NCI-H69 (cell line): ENCODE measurements around the gene COL4A1.

ENCODE experiments used
- DNase-seq: peaks from one replicate; lab custom pipeline; 2025; lab: John Stamatoyannopoulos, UW

Gene COL4A1

DNA sequence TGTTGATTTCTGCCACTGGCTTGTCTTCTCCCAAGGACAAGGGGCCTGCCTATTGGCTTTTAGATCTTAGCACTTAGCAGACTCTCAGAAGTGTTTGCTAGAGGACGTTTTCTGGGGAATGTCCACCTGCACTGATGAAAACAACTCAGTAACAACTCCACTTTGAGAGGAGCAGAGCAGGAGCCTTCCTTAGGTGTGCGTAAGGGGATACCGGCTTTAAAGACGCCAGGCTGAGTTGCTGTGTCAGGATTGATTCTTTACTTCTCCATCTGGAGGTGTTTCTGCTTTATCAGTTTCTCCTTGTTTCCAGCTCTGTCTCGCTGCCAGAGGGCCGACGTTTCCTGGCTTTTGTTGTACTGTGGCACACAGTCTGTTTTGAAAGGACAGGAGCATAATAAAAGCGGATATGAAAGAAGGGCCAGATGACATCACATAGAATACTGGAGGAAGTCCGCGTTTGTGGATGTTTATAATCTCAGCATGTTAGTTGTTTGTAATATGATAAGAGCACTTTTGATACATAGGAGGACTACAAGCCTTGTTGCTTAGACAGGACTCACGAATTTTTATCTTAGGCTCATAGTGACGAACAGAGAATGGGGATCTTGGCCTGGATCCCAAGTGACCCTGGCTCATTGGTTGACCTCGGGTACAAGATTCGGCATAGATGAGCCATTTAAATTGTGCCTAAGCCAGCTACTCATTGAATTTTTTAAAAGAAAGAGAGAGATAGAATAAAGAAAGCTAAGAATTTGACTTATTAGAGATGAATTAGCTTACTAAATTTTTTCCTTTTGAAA is 34.7 kb upstream of the COL4A1 start:
- no peak for DNase-seq

- no peak for DNase-seq
Measured at GRCh38 chr13:110340812-110341444, 34.0 kb upstream of the COL4A1 start.

- DNase-seq, result no peak
Measured at GRCh38 chr13:110339975-110340550, 33.1 kb upstream of the COL4A1 start.

DNA sequence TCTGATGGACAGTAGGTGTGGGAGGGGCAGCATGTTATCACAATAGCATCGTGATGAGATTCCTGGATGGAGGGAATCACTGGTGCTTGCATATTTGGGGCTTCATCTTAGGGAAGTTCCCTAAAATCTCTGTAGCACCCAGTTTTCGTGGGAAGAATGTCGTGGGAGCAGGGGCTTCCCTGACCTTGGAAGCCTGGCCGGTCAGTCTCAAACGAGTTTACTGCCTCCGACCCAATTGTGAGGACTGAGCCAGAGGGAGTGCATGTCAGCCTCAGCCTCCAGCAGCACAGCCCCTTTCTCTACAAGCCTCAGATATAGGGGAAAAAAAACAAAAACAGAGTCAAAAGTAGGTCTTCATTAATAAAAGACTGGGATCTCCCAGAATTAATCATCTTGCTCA is 32.3 kb upstream of the COL4A1 start:
- DNase-seq, result no peak

- no peak for DNase-seq
Measured at GRCh38 chr13:110338441-110339101, 31.6 kb upstream of the COL4A1 start.

GRCh38 chr13:110337247-110337646 is 30.3 kb upstream of the COL4A1 start:
- DNase-seq, result no peak

- DNase-seq, result no peak
Measured at GRCh38 chr13:110336681-110337080, 29.7 kb upstream of the COL4A1 start.

DNA sequence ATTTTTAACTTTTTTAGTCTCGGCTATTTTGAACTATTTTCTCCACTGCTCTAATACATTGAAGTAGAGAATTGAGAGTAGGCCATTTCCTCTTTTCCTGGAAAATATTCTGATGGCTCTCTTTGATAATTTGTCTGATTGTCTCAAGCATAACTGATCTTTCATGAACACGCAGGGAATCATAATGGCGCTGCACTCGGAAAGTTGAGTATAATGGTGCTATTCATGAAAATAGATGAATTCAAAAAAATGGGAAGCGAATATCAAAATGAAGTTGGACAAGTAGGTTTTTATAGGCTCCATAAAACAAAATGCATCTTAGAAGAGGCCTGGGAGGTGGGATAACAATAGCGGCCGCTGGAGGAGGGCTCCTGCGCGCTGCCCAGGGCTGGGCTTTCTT is 29.2 kb upstream of the COL4A1 start:
- no peak for DNase-seq

GRCh38 chr13:110334841-110335490 is 28.0 kb upstream of the COL4A1 start:
- DNase-seq, result no peak

DNA sequence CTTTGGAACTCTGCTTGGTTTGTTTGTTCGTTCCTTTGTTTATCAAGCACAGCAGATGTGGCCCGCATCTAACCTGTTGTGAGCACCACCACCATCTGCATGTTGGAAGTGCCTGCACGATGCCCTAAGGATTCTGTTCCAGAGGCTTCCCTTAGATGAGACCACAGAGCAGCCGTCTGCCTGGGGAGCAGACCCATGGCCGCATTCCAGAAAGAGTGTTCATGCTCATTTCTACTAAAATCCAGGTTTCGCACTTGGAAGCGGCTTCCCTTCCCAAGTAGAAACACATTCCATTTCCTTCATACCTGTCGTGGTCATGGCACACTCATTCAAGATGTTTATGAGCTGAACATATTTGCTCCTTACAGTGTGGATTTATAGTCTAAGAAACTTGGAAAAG is 27.3 kb upstream of the COL4A1 start:
- no peak for DNase-seq

- no peak for DNase-seq
Measured at GRCh38 chr13:110333837-110334236, 26.9 kb upstream of the COL4A1 start.

- no peak for DNase-seq
Measured at GRCh38 chr13:110332750-110333149, 25.8 kb upstream of the COL4A1 start.

DNA sequence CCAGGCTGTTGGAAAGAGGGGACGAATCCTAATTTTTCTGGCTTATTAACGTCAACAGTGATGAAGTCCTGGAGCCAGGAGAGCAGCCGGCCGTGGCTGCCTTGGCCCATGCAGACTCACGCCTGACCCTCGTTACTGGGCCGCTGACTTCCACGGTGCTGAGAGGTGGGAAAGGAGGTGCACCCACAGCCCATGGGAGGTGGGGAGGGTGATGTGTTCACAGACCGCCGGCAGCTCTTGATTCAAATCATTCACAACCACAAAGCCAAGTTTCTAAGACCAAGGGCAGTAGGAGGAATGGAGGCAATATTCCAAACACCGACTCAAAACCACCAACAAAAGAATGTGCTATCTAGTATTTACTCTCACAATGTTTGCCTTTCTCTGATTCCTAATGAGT is 24.4 kb upstream of the COL4A1 start:
- no peak for DNase-seq

DNA sequence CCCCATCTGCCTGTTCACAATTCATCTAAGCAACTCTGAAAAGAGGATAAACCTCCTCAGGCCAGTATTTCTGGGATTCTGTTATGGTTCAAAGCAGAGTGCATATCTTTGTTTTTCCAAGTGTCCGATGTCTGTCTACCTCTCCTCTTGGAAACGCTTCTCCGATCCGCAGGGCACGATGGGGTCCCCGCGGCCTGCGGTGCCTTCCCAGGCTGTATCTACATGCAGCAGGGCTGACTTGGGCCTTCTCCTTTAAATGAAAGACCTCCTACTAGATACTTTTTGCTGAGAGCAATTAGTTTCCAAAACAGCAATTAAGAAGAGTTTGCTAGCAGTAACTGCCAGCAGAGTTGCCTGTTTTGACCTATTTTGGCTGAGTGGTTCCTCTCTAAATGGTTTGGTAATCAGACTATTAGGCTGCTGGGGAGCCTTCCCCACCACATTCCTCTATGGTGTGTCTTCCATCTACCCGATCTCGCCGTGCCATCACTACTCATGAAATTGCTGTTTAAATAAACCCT is 23.6 kb upstream of the COL4A1 start:
- DNase-seq, result no peak

DNA sequence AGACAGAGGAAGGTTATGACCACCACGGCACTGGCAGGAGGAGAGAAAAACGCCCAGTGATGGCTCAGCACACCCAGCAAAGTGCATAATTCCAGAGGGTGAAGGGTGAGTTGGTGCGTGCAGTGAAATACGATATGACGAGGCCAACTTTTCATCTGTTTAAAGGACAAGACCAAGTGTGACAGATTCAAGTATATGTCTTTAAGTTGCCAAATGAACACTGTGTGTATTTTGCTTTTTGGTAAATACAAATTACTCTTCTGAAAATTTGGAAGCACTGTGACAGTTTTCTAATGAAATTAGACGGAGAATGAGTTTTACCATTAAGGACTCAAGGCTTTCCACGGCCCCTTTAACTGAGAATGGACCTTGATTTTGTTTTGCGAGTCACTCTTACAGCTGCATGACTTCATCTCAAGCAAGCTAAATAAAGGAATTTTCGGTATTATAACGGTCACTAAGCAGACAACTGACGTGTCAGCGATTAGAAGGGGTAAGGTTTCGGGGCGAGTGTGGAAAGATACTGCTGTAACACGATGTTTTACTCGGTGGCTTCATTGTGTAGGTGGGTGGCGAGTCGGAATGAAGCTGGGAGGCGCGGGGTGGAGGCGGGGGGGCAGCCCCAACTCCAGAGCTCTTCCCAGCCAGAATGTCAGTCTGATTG is 23.0 kb upstream of the COL4A1 start:
- DNase-seq, result no peak

DNA sequence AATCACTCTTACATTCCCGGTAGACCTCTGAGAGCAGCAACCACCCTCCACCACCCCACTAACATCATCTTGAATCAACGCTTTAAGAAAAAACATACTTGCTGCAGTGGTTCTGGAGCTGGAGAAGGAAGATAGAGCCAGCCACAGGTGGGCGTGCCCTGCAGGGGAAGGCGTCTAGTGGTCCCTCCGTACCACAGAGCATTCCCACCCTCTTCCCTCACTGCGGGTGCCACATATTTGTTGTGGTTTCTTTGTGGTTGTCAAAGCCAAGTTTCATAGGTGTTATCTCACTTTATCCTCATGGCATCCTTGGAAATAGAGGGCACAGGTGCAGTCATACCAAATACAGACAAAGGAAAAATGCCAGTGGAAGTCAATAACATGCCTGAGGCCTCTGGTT is 22.3 kb upstream of the COL4A1 start:
- no peak for DNase-seq

- no peak for DNase-seq
Measured at GRCh38 chr13:110328573-110328972, 21.6 kb upstream of the COL4A1 start.

- DNase-seq, result no peak
Measured at GRCh38 chr13:110327051-110327721, 20.2 kb upstream of the COL4A1 start.

DNA sequence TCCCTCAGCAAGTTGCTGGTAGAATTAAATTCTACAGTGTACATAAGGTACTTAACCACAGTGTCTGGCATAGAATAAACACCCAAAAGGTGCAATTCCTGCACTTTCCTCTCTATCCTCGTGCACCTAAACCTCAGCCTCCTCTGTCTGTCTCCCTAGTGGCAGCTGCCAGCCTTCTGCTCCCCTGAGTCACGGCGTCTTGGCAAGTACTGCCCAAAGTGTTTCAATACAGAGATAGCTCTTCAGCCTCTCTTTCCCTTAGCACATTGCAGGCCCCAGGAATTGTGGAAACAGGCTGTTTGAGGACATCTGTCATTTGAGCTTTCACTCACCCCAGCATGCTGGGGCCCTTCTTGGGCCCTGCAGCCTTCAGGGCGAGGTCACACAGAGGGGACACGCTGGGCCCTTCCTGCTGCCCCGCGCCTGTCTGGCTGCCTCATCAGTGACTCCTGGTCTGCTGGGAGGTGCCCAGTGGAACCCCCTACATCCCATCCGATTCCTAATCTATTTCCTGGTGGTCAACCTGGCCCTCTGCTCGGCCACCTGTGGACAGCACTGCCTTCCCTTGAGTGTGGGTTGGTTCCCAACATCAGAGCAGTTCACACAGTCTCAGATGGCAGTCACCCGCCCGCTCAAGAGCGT is 19.4 kb upstream of the COL4A1 start:
- DNase-seq, result no peak

- DNase-seq, result no peak
Measured at GRCh38 chr13:110324026-110324749, 17.2 kb upstream of the COL4A1 start.
